NCI-H1092 (cell line): ENCODE measurements around the gene NKX1-1.

Experiments used
- DNase-seq: peaks from one replicate; lab custom pipeline; 2025; lab: John Stamatoyannopoulos, UW

Gene NKX1-1

DNA sequence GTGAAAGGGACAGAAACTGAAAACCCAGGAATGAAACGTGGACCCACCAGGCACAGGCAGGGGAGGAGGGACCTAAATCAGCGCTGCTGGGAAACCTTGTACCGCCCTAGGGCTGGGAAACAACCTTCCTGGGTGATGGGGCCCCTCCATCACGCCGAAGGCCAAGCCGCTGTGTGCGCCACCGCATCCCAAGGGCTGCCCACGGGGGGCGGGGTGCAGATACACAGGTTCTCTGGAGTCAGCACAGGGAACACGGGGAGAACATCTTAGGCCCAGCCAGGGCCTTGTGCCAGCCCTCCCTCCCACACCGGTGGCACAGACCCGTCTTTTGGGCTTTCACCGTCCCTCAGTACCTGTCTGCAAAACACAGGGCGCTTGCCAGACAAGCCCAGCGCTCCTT, 46.3 kb downstream of the NKX1-1 start:
- no peak for DNase-seq

DNA sequence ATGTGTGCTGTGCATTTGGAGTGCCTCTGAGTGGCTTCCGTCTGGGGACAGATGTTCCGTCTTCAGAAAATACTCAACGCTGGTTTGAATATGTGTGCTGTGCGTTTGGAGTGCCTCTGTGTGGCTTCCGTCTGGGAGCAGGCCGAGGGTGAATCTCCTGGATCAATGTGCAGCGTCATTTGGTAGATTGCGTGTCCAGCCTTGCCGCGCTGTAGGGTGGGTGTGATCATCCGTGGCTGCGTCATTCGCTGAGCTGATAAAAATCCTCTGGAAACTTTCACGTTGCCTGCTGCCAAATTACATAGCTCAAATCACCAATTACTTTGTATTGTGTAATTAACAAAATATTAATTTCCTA, 47.1 kb downstream of the NKX1-1 start:
- DNase-seq: no peak

GRCh38 chr4:1358421-1359143, 47.7 kb downstream of the NKX1-1 start:
- no peak for DNase-seq

GRCh38 chr4:1357356-1358248, 48.6 kb downstream of the NKX1-1 start:
- no peak for DNase-seq

GRCh38 chr4:1356181-1356998, 49.9 kb downstream of the NKX1-1 start:
- DNase-seq: peak; percentile 51

DNA sequence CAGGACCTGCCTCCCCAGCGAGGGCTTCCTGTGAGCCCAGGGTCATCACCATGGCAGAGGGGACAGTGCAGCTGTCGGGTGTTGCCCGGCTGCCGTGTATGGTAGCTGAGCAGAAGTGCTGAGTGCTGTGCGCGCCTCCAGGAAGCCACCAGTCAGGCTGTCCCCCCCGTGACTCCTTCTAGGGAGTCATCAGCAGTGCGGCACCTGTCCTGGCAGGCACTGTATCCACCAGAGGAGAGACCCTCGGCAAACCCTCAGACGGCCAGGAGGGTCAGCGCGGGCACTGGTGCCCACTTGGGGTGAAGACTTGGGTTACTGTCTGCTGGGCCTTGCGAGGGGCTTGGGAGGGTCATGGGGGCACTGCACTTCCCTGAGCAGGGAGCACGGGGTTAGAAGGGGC, 50.9 kb downstream of the NKX1-1 start:
- no peak for DNase-seq

- DNase-seq: no peak
These were observed 51.3 kb downstream of the NKX1-1 start for GRCh38 chr4:1354983-1355275.

GRCh38 chr4:1354136-1354982, 51.9 kb downstream of the NKX1-1 start:
- no peak for DNase-seq

DNA sequence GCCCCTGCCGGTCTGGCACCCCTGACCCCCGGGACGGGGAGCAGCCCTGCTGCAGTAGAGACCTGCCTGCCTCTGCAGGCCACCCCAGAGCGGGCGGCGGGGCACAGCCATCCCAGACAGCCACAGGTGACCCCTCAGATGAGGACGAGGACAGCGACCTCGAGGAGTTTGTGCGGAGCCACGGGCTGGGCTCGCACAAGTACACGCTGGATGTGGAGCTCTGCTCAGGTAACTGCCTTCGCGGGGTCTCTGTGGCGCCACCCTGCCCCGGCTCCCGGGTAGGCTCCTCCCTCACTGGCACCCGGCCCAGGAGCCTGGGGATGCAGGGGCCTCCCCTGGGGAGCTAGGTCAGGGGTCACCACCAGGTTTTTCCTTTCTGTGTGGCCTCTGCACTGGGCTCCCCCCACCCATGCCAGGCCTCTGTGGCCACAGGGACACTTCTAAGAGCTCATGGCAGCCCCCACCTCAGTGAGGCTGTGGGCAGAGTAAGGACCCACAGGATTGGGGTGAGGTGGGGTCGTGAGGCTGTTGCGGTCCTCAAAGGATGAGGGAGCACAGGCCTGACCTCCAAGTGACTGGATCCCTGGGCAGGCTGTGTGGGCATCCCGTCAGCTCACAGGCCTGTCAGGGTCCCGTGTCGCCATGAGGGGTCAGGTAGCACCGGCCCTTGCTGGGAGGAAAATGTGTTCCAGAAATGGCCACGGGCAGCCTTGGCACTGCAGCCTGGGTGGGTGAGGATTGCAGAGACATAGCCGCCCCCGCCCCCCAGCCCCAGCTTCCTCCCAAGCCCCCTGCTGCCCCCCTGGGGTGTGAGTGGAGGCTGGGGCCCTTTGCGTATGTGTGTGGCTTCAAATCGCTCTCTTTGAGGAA, 52.8 kb downstream of the NKX1-1 start:
- DNase-seq: no peak
